CD8-positive, alpha-beta memory T cell (primary cell): ENCODE data around the gene DNAH6. TPM values are rescaled to one million over a fixed set of nuclear protein-coding genes. Genes with fewer than 3 reads are reported as not detected.

ENCODE experiments used
- CTCF ChIA-PET: fragments of 350-600 bp; sonication (Branson Sonifier 250); formaldehyde crosslinking; loops from one replicate; lab custom pipeline; 2021; ENCODE audit warnings: antibody characterized with exemption; lab: Charles Lee
- POLR2A ChIA-PET: fragments of 350-600 bp; sonication (Branson Sonifier 250); formaldehyde crosslinking; loops from one replicate; lab custom pipeline; 2021; ENCODE audit warnings: antibody characterized with exemption; lab: Charles Lee
- DNase-seq, 5 donors: peaks; one replicate each; pipeline versions ENCODE4 v3.0.0 to v3.0.0-alpha.2; 2020 to 2022; ENCODE audit warnings: mixed read lengths in 1 of 5
- H3K27ac ChIP-seq: one replicate; pipeline ENCODE4 v1.7.0; 2013; ENCODE audit warnings: low read depth, mild to moderate bottlenecking, low read length, moderate library complexity
- H3K27me3 ChIP-seq: 2 replicates; pipeline ENCODE4 v1.7.0; 2013; ENCODE audit warnings: low read length, mild to moderate bottlenecking; ENCODE audit not compliant: insufficient read depth, poor library complexity, severe bottlenecking
- H3K36me3 ChIP-seq: 2 replicates; pipeline ENCODE4 v1.7.0; 2013; ENCODE audit warnings: mild to moderate bottlenecking, low read length, moderate library complexity; ENCODE audit not compliant: insufficient read depth
- H3K4me1 ChIP-seq: 2 replicates; pipeline ENCODE4 v1.7.0; 2013; ENCODE audit warnings: mild to moderate bottlenecking, low read length, moderate library complexity; ENCODE audit not compliant: insufficient read depth
- H3K4me3 ChIP-seq: 2 replicates; pipeline ENCODE4 v1.7.0; 2013; ENCODE audit warnings: mild to moderate bottlenecking, low read length
- H3K9me3 ChIP-seq: 2 replicates; pipeline ENCODE4 v1.7.0; 2013; ENCODE audit warnings: mild to moderate bottlenecking, low read length
- H3K27ac Mint-ChIP-seq, 8 donors: one replicate each; pipeline ENCODE4 v1.8.0; 2020 to 2021; ENCODE audit warnings: mixed read lengths in 8 of 8, mild to moderate bottlenecking in 6 of 8, inconsistent platforms in 3 of 8, moderate library complexity in 3 of 8
- H3K27me3 Mint-ChIP-seq, 2 donors: one replicate each; pipeline ENCODE4 v1.8.0; 2020 to 2021; ENCODE audit warnings: mixed read lengths in 2 of 2, mild to moderate bottlenecking in 1 of 2, moderate library complexity in 1 of 2
- H3K36me3 Mint-ChIP-seq, 3 donors: one replicate each; pipeline ENCODE4 v1.8.0; 2020 to 2021; ENCODE audit warnings: mixed read lengths in 3 of 3, inconsistent platforms in 1 of 3, mild to moderate bottlenecking in 1 of 3
- H3K4me1 Mint-ChIP-seq, 3 donors: one replicate each; pipeline ENCODE4 v1.8.0; 2020 to 2021; ENCODE audit warnings: mixed read lengths in 3 of 3, inconsistent platforms in 1 of 3, mild to moderate bottlenecking in 1 of 3
- H3K4me3 Mint-ChIP-seq, 7 donors: one replicate each; pipeline ENCODE4 v1.8.0; 2020 to 2021; ENCODE audit warnings: mixed read lengths in 7 of 7, mild to moderate bottlenecking in 6 of 7, moderate library complexity in 4 of 7, inconsistent platforms in 2 of 7
- H3K9me3 Mint-ChIP-seq, 5 donors: one replicate each; pipeline ENCODE4 v1.8.0; 2020 to 2022; ENCODE audit warnings: mixed read lengths in 5 of 5, mild to moderate bottlenecking in 3 of 5, moderate library complexity in 2 of 5, inconsistent platforms in 1 of 5
- polyA plus RNA-seq: library from polyadenylated mRNA; unstranded; fragments of 300-500 nt; fragmentation: Illumina TruSeq; gene quantifications from one replicate; pipeline ENCODE4 v1.2.3, GENCODE V29; 2021
- total RNA-seq, 2 experiments: library from RNA; stranded (reverse); gene quantifications; one replicate each; pipeline ENCODE4 v1.2.3, GENCODE V29; 2021

The DNAH6 gene
- total and polyA plus RNA-seq, 3 experiments from 2014 or later, result 0.24 to 0.51 (median 0.39) TPM

GRCh38 chr2:84700006-84700405 is 183.7 kb downstream of the DNAH6 start:
- H3K4me3 Mint-ChIP-seq, result no peak overlapping the region
- Histone ChIP-seq H3K4me3 (no peak overlapping the region), H3K9me3 (no peaks in the 10 kb centered on the region), H3K27me3 (no peaks in the 10 kb centered on the region), H3K36me3 (no peaks in the 10 kb centered on the region), H3K27ac (no peak overlapping the region), H3K4me1 (peaks cover 6% of the 10 kb centered on the region)
- H3K27ac Mint-ChIP-seq, result peak overlapping the region in 3 of 8 donors; percentile 1 to 71 (median 35)
- H3K4me1 Mint-ChIP-seq, result peaks cover 8 to 17% (median 9%) of the 10 kb centered on the region in 3 donors
- ChIA-PET CTCF (no interaction called here), POLR2A (no interaction called here)
- H3K9me3 Mint-ChIP-seq, result peaks cover 5 to 14% (median 11%) of the 10 kb centered on the region in 5 donors
- peaks cover 0 to 21% (median 0%) of the 10 kb centered on the region in 3 donors for H3K36me3 Mint-ChIP-seq
- no peak for DNase-seq
- no peaks in the 10 kb centered on the region for H3K27me3 Mint-ChIP-seq

GRCh38 chr2:84701880-84702279 is 185.6 kb downstream of the DNAH6 start:
- Mint-ChIP-seq H3K9me3 (peaks cover 5 to 14% (median 11%) of the 10 kb centered on the region in 5 donors), H3K4me1 (peaks cover 3 to 8% (median 4%) of the 10 kb centered on the region in 3 donors), H3K4me3 (no peak overlapping the region), H3K27ac (no peak overlapping the region), H3K27me3 (no peaks in the 10 kb centered on the region), H3K36me3 (peaks cover 0 to 21% (median 0%) of the 10 kb centered on the region in 3 donors)
- H3K4me1 ChIP-seq, result peaks cover 9% of the 10 kb centered on the region
- H3K9me3 ChIP-seq, result no peaks in the 10 kb centered on the region
- DNase-seq, result no peak
- H3K36me3 ChIP-seq, result no peaks in the 10 kb centered on the region
- no peak overlapping the region for H3K4me3 ChIP-seq
- POLR2A ChIA-PET, result no interaction called here
- no peaks in the 10 kb centered on the region for H3K27me3 ChIP-seq
- H3K27ac ChIP-seq, result no peak overlapping the region
- CTCF ChIA-PET, result no interaction called here

DNA sequence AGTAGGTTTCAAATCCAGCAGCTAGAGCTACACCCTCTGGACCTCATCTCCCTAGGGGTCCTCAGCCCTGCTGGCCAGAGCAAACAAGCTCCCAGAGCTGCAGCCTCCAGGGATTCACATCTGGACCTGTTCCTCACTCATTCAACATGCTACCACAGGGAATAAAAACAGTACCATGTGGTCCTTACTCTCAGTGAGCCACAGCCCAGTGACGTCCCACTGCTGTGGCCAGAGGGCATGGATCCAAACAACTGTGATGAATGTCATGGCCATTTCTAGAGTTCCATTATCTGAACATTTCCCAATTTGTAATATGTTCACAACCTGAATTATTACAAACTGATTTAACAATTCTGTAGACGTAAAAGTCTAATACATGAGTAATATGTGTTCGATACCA is 186.6 kb downstream of the DNAH6 start:
- no peak for DNase-seq
- ChIA-PET CTCF (no interaction called here), POLR2A (no interaction called here)
- Histone ChIP-seq H3K4me3 (no peak overlapping the region), H3K36me3 (no peaks in the 10 kb centered on the region), H3K9me3 (no peaks in the 10 kb centered on the region), H3K4me1 (peaks cover 9% of the 10 kb centered on the region), H3K27me3 (no peaks in the 10 kb centered on the region), H3K27ac (no peak overlapping the region)
- no peak overlapping the region for H3K27ac Mint-ChIP-seq
- H3K4me3 Mint-ChIP-seq, result no peak overlapping the region
- H3K9me3 Mint-ChIP-seq, result peaks cover 5 to 14% (median 11%) of the 10 kb centered on the region in 5 donors
- no peaks in the 10 kb centered on the region for H3K27me3 Mint-ChIP-seq
- peaks cover 0 to 21% (median 1%) of the 10 kb centered on the region in 3 donors for H3K36me3 Mint-ChIP-seq
- peaks cover 1 to 6% (median 5%) of the 10 kb centered on the region in 3 donors for H3K4me1 Mint-ChIP-seq

DNA sequence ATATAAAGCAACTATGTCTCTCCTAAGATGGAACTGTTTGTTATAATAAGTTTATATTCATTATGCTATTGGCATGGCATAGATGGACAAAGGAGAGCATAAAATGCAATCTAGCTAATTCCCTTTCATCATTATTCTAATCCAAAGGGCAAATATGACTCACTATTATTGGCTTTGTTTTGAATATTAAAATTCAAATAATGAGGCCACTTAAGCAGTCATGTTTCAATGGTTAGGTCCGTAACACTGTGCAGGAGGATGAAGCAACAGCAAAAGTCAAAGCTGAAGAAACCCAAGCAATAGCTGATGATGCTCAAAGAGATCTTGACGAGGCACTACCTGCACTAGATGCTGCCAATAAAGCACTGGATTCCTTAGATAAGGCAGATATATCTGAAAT is 187.5 kb downstream of the DNAH6 start:
- Mint-ChIP-seq H3K27me3 (no peaks in the 10 kb centered on the region), H3K9me3 (peaks cover 5 to 14% (median 11%) of the 10 kb centered on the region in 5 donors), H3K4me3 (no peak overlapping the region), H3K4me1 (peaks cover 1 to 6% (median 5%) of the 10 kb centered on the region in 3 donors), H3K36me3 (peaks cover 0 to 24% (median 1%) of the 10 kb centered on the region in 3 donors), H3K27ac (no peak overlapping the region)
- no peak overlapping the region for H3K27ac ChIP-seq
- POLR2A ChIA-PET, result no interaction called here
- no peaks in the 10 kb centered on the region for H3K9me3 ChIP-seq
- DNase-seq, result no peak
- H3K4me3 ChIP-seq, result no peak overlapping the region
- no peaks in the 10 kb centered on the region for H3K36me3 ChIP-seq
- CTCF ChIA-PET, result no interaction called here
- H3K27me3 ChIP-seq, result no peaks in the 10 kb centered on the region
- peaks cover 9% of the 10 kb centered on the region for H3K4me1 ChIP-seq

- Mint-ChIP-seq H3K27ac (no peak overlapping the region), H3K4me3 (no peak overlapping the region), H3K36me3 (peaks cover 0 to 24% (median 1%) of the 10 kb centered on the region in 3 donors), H3K9me3 (peaks cover 5 to 14% (median 11%) of the 10 kb centered on the region in 5 donors), H3K27me3 (no peaks in the 10 kb centered on the region), H3K4me1 (peaks cover 3 to 6% (median 4%) of the 10 kb centered on the region in 3 donors)
- no peak overlapping the region for H3K27ac ChIP-seq
- no peak for DNase-seq
- H3K27me3 ChIP-seq, result no peaks in the 10 kb centered on the region
- POLR2A ChIA-PET, result no interaction called here
- H3K9me3 ChIP-seq, result no peaks in the 10 kb centered on the region
- H3K36me3 ChIP-seq, result no peaks in the 10 kb centered on the region
- H3K4me3 ChIP-seq, result no peak overlapping the region
- CTCF ChIA-PET, result interaction anchor here (1.3 kb wide), 1 partner anchor 221 kb away, joined by 3 read pairs; no protein-coding TSS in a partner anchor
- H3K4me1 ChIP-seq, result peaks cover 9% of the 10 kb centered on the region
Observed at GRCh38 chr2:84704505-84705244, 188.4 kb downstream of the DNAH6 start.

DNA sequence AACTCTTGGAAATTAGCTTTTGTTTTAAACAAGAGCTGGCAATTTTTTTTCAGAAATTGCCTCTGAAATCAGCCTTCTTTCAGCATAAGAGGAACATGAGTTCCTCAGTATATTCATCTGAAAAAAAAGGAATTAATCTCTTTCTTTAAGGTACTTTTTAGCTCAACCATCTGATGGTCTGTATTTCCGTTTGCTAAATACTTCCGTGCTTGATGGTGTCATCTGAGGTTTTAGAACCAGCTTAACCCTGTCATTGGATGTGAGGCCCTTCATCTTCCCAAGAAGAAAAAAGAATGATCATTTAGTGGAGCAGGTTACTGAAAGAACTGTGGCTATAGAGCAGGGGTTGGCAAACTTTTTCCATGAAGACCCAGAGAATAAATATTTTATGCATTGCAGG is 189.6 kb downstream of the DNAH6 start:
- H3K27ac Mint-ChIP-seq, result no peak overlapping the region
- H3K27ac ChIP-seq, result no peak overlapping the region
- peak in 1 of 5 donors; percentile 14 for DNase-seq
- no peaks in the 10 kb centered on the region for H3K36me3 ChIP-seq
- POLR2A ChIA-PET, result no interaction called here
- no peak overlapping the region for H3K4me3 ChIP-seq
- H3K27me3 ChIP-seq, result no peaks in the 10 kb centered on the region
- H3K4me3 Mint-ChIP-seq, result no peak overlapping the region
- no peaks in the 10 kb centered on the region for H3K9me3 ChIP-seq
- H3K36me3 Mint-ChIP-seq, result peaks cover 0 to 12% (median 1%) of the 10 kb centered on the region in 3 donors
- H3K9me3 Mint-ChIP-seq, result peaks cover 0 to 9% (median 7%) of the 10 kb centered on the region in 5 donors
- H3K4me1 Mint-ChIP-seq, result peaks cover 0 to 6% (median 4%) of the 10 kb centered on the region in 3 donors
- no peaks in the 10 kb centered on the region for H3K27me3 Mint-ChIP-seq
- H3K4me1 ChIP-seq, result peaks cover 9% of the 10 kb centered on the region
- CTCF ChIA-PET, result interaction anchor here (1.3 kb wide), 1 partner anchor 220 kb away, joined by 3 read pairs; no protein-coding TSS in a partner anchor

DNA sequence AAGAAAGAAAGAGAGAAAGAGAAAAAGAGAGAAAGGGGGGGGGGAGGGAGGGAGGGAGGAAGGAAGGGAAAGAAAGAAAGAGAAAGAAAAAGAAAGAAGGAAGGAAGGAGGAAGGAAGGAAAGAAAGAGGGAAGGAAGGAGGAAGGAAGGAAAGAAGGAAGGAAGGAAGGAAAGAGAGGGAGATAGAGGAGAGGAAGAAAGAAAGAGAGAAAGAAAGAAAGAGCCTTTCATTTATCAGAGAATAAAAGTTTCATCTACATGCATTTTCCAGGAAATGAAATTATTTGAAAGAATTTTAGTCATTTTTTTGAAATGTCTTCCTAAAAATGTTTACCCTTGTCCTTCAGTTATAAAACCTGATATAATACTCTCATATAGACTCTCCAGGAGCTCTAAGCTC is 192.1 kb downstream of the DNAH6 start:
- Mint-ChIP-seq H3K9me3 (no peaks in the 10 kb centered on the region), H3K36me3 (peaks cover 0 to 4% (median 1%) of the 10 kb centered on the region in 3 donors), H3K4me1 (peaks cover 0 to 6% (median 4%) of the 10 kb centered on the region in 3 donors), H3K27ac (no peak overlapping the region), H3K27me3 (no peaks in the 10 kb centered on the region), H3K4me3 (no peak overlapping the region)
- no peak overlapping the region for H3K27ac ChIP-seq
- no peak for DNase-seq
- POLR2A ChIA-PET, result no interaction called here
- H3K4me3 ChIP-seq, result no peak overlapping the region
- peaks cover 9% of the 10 kb centered on the region for H3K4me1 ChIP-seq
- H3K36me3 ChIP-seq, result no peaks in the 10 kb centered on the region
- H3K27me3 ChIP-seq, result no peaks in the 10 kb centered on the region
- CTCF ChIA-PET, result interaction anchor here (1.4 kb wide), 1 partner anchor 9 kb away, joined by 4 read pairs; no protein-coding TSS in a partner anchor
- H3K9me3 ChIP-seq, result no peaks in the 10 kb centered on the region

DNA sequence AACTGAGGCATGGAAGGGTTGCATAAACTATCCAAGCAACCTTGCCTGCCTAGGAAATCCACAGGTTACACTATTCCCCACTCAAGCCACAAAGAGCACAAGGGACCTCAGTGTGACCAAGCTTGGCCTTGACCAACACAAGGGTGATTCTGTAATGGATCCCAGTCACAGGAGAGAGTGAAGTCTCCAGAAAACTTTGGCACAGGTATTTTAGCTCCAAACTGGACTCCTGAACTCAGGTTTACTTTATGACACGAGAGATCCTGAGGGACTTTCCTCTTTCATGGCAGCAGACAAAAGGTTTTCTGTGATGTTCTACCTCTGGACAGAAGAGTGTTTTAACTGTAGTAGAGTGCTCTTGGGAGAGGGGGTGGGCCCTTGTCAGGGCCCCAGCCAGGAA is 195.4 kb downstream of the DNAH6 start:
- no peak overlapping the region for H3K4me3 Mint-ChIP-seq
- H3K4me1 ChIP-seq, result peaks cover 3% of the 10 kb centered on the region
- no peak overlapping the region for H3K27ac ChIP-seq
- no peak overlapping the region for H3K4me3 ChIP-seq
- no peaks in the 10 kb centered on the region for H3K36me3 ChIP-seq
- H3K27me3 Mint-ChIP-seq, result no peaks in the 10 kb centered on the region
- no peak overlapping the region for H3K27ac Mint-ChIP-seq
- CTCF ChIA-PET, result no interaction called here
- no peaks in the 10 kb centered on the region for H3K9me3 ChIP-seq
- POLR2A ChIA-PET, result no interaction called here
- H3K27me3 ChIP-seq, result no peaks in the 10 kb centered on the region
- peaks cover 0 to 4% (median 3%) of the 10 kb centered on the region in 3 donors for H3K4me1 Mint-ChIP-seq
- no peak for DNase-seq
- H3K36me3 Mint-ChIP-seq, result peaks cover 0 to 4% (median 1%) of the 10 kb centered on the region in 3 donors
- no peaks in the 10 kb centered on the region for H3K9me3 Mint-ChIP-seq
